Caco-2 (cell line): Measurements from ENCODE around the gene TBC1D25. TPM values are rescaled to one million over a fixed set of nuclear protein-coding genes. Genes with fewer than 3 reads are reported as not detected.

Source experiments
- BruUV-seq: library from RNA; stranded (reverse); fragments of 400-500 nt; replicated peaks from 2 replicates; lab custom pipeline; 2021; lab: Mats Ljungman, UMichigan
- CTCF ChIA-PET: fragments of 300-600 bp; sonication (Branson Sonifier 250); formaldehyde crosslinking; loops from one replicate; lab custom pipeline; 2022; ENCODE audit warnings: antibody characterized with exemption; lab: Charles Lee
- POLR2A ChIA-PET: fragments of 300-600 bp; sonication (Branson Sonifier 250); formaldehyde crosslinking; loops from one replicate; lab custom pipeline; 2022; ENCODE audit warnings: antibody characterized with exemption; lab: Charles Lee
- DNase-seq, 2 experiments: peaks; one replicate each; pipeline versions ENCODE4 v3.0.0 to v3.0.0-alpha.2; 2020 to 2022
- H3K27me3 ChIP-seq: replicated peaks from 2 replicates; pipeline ENCODE4 v1.6.0; 2011; ENCODE audit warnings: low read length; ENCODE audit not compliant: control insufficient read depth, insufficient read depth
- H3K36me3 ChIP-seq: 2 replicates; pipeline ENCODE4 v1.5.1; 2011; ENCODE audit warnings: low read length; ENCODE audit not compliant: control insufficient read depth, insufficient read depth
- H3K4me1 ChIP-seq: fragments of 250-450 bp; sonication (Bioruptor Pico); 2 replicates; pipeline ENCODE4 v1.5.1; 2020; ENCODE audit warnings: mild to moderate bottlenecking
- H3K4me3 ChIP-seq: 2 replicates; pipeline ENCODE4 v1.5.1; 2011; ENCODE audit warnings: low read depth, mild to moderate bottlenecking, control low read depth, low read length
- H3K9me3 ChIP-seq: fragments of 250-450 bp; sonication (Bioruptor Pico); 2 replicates; pipeline ENCODE4 v1.5.1; 2020; ENCODE audit warnings: mild to moderate bottlenecking, moderate library complexity
- H3K27ac Mint-ChIP-seq: one replicate; pipeline ENCODE4 v1.8.0; 2022; ENCODE audit warnings: mixed read lengths; ENCODE audit not compliant: unreplicated experiment
- H3K27me3 Mint-ChIP-seq: one replicate; pipeline ENCODE4 v1.8.0; 2022; ENCODE audit warnings: mixed read lengths; ENCODE audit not compliant: insufficient read depth, unreplicated experiment
- H3K36me3 Mint-ChIP-seq: one replicate; pipeline ENCODE4 v1.8.0; 2022; ENCODE audit warnings: mild to moderate bottlenecking, mixed read lengths; ENCODE audit not compliant: insufficient read depth, unreplicated experiment
- H3K4me1 Mint-ChIP-seq: one replicate; pipeline ENCODE4 v1.8.0; 2022; ENCODE audit warnings: low read depth, mixed read lengths; ENCODE audit not compliant: unreplicated experiment
- H3K4me3 Mint-ChIP-seq: one replicate; pipeline ENCODE4 v1.8.0; 2022; ENCODE audit warnings: mild to moderate bottlenecking, moderate library complexity, mixed read lengths; ENCODE audit not compliant: unreplicated experiment
- H3K9me3 Mint-ChIP-seq: one replicate; pipeline ENCODE4 v1.8.0; 2022; ENCODE audit warnings: mixed read lengths; ENCODE audit not compliant: unreplicated experiment
- CTCF ChIP-seq, 2 experiments: fragments of 200-600 bp in 1 of 2; IDR thresholded peaks; 1 replicate in 1 of 2; 2 replicates in 1 of 2; pipeline versions ENCODE4 v1.5.1 to v1.8.0; 2011 to 2022; ENCODE audit warnings: antibody characterized with exemption in 1 of 2, control low read depth in 1 of 2, inconsistent platforms in 1 of 2, low read depth in 1 of 2, low read length in 1 of 2, mild to moderate bottlenecking in 1 of 2, moderate library complexity in 1 of 2; ENCODE audit not compliant: insufficient read depth in 1 of 2, severe bottlenecking in 1 of 2, unreplicated experiment in 1 of 2
- intact Hi-C: fragments of 100-400 bp; cut with micrococcal nuclease; formaldehyde crosslinking; loops from one replicate; pipeline ENCODE4 v1.10.0; 2022; ENCODE audit not compliant: unreplicated experiment
- total RNA-seq: library from RNA; stranded (reverse); gene quantifications from 2 replicates; pipeline ENCODE4 v1.2.3, GENCODE V29; 2022

Gene TBC1D25
- total RNA-seq, 1 experiment from 2014 or later, result 11.1 TPM

- Histone ChIP-seq H3K27me3 (no peaks in the 10 kb centered on the region), H3K36me3 (peaks cover 1% of the 10 kb centered on the region; the same call in 1 of the 2 replicates), H3K4me3 (no peak overlapping the region), H3K9me3 (no peaks in the 10 kb centered on the region), H3K4me1 (0 out of 2 replicates have a peak, but pooled peaks cover 5% of the 10 kb centered on the region)
- H3K9me3 Mint-ChIP-seq, result no peaks in the 10 kb centered on the region
- no peak for TF ChIP-seq CTCF (IDR thresholded peaks at IDR 0.05; ENCODE audit: insufficient read depth in 1 of 2, low read depth in 1 of 2, low read length in 1 of 2, severe bottlenecking in 1 of 2, unreplicated experiment in 1 of 2)
- H3K36me3 Mint-ChIP-seq, result peaks cover 26% of the 10 kb centered on the region
- BruUV-seq, result no TSS peak
- ChIA-PET POLR2A (no interaction called here), CTCF (no interaction called here)
- no peaks in the 10 kb centered on the region for H3K27me3 Mint-ChIP-seq
- peaks cover 10% of the 10 kb centered on the region for H3K4me1 Mint-ChIP-seq
- intact Hi-C loops, result no loop called here
- peak overlapping the region; percentile 49 for H3K27ac Mint-ChIP-seq
- DNase-seq, result no peak
- H3K4me3 Mint-ChIP-seq, result peak overlapping the region; percentile 14
Observed at GRCh38 chrX:48531358-48531959, 8.1 kb upstream of the TBC1D25 start.

DNA sequence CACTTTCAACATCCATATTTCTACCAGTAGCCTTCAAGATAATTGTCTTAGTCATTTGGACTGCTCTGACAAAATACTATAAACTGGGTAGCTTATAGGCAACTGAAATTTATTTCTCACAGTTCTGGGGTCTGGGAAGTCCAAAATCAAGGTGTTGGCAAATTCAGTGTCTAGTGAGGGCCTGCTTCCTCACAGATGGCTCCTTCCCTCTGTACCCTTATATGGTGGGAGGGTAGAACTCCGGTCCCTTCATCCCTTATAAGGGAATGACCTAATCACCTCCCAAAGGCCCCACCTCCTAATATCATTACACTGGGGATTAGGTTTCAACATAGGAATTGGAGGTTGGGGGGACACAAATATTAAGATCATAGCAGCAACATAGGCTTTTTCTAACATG lies 7.4 kb upstream of the TBC1D25 start:
- BruUV-seq, result no TSS peak
- no peak overlapping the region for H3K4me3 Mint-ChIP-seq

DNA sequence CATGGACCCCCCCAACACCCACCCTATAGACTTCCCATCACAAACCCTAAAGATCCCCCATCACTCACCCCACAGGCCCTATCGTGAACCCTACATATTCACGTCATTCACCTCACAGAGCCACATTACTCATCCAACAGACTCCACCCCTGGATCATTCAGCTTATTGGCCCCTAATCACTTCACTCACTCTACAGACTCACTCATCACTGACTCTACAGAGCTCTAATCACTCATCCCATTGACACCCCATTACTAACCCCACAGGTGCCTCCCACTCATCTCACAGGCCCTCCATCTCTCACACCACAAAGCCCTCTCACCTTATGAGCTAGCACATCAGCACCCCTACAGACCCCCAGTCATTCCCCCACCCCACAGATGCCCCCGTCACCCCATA lies 6.3 kb upstream of the TBC1D25 start:
- TF ChIP-seq CTCF (IDR thresholded peaks at IDR 0.05; ENCODE audit: insufficient read depth in 1 of 2, low read depth in 1 of 2, low read length in 1 of 2, severe bottlenecking in 1 of 2, unreplicated experiment in 1 of 2), result no peak
- H3K9me3 ChIP-seq, result no peaks in the 10 kb centered on the region
- H3K27me3 ChIP-seq, result no peaks in the 10 kb centered on the region
- H3K36me3 ChIP-seq, result no peaks in the 10 kb centered on the region
- ChIA-PET CTCF (no interaction called here), POLR2A (no interaction called here)
- no peaks in the 10 kb centered on the region for H3K27me3 Mint-ChIP-seq
- no peak overlapping the region for H3K4me3 Mint-ChIP-seq
- 0 out of 2 replicates have a peak, but pooled peaks cover 5% of the 10 kb centered on the region for H3K4me1 ChIP-seq
- no peak overlapping the region for H3K27ac Mint-ChIP-seq
- no peak overlapping the region for H3K4me3 ChIP-seq
- peaks cover 21% of the 10 kb centered on the region for H3K36me3 Mint-ChIP-seq
- intact Hi-C loops, result no loop called here
- no TSS peak for BruUV-seq
- peaks cover 10% of the 10 kb centered on the region for H3K4me1 Mint-ChIP-seq
- no peak for DNase-seq
- no peaks in the 10 kb centered on the region for H3K9me3 Mint-ChIP-seq

More for the DNA sequence above, 7.4 kb upstream of the TBC1D25 start:
- Histone ChIP-seq H3K27me3 (no peaks in the 10 kb centered on the region), H3K36me3 (no peaks in the 10 kb centered on the region), H3K4me1 (0 out of 2 replicates have a peak, but pooled peaks cover 5% of the 10 kb centered on the region), H3K4me3 (no peak overlapping the region), H3K9me3 (no peaks in the 10 kb centered on the region)
- intact Hi-C loops, result no loop called here
- no peaks in the 10 kb centered on the region for H3K27me3 Mint-ChIP-seq
- ChIA-PET POLR2A (no interaction called here), CTCF (no interaction called here)
- H3K27ac Mint-ChIP-seq, result peak overlapping the region; percentile 49
- TF ChIP-seq CTCF (IDR thresholded peaks at IDR 0.05; ENCODE audit: insufficient read depth in 1 of 2, low read depth in 1 of 2, low read length in 1 of 2, severe bottlenecking in 1 of 2, unreplicated experiment in 1 of 2), result no peak
- peaks cover 10% of the 10 kb centered on the region for H3K4me1 Mint-ChIP-seq
- no peak for DNase-seq
- H3K9me3 Mint-ChIP-seq, result no peaks in the 10 kb centered on the region
- peaks cover 22% of the 10 kb centered on the region for H3K36me3 Mint-ChIP-seq
